SK-N-SH (cell line): ENCODE measurements around the gene QSER1. TPM values are rescaled to one million over a fixed set of nuclear protein-coding genes. Genes with fewer than 3 reads are reported as not detected.

Source experiments
- CTCF ChIA-PET: fragments of 300-600, 350-600 bp; formaldehyde crosslinking; extraction: SDS; loops from one replicate; lab custom pipeline; 2021; lab: Yijun Ruan, JAX
- POLR2A ChIA-PET: fragments of 350-600 bp; sonication (Branson Sonifier 250); formaldehyde crosslinking; extraction: SDS; loops from one replicate; lab custom pipeline; 2020; ENCODE audit warnings: antibody characterized with exemption, inconsistent platforms; lab: Yijun Ruan, JAX
- DNase-seq: peaks from one replicate; pipeline ENCODE4 v3.0.0; 2012
- H2AFZ ChIP-seq: fragments of 200-600 bp; sonication (generic); 2 replicates; pipeline ENCODE4 v1.8.1; 2016; ENCODE audit warnings: antibody characterized with exemption, mild to moderate bottlenecking, low read depth
- H3F3A ChIP-seq: fragments of 200-600 bp; sonication (generic); replicated peaks from 2 replicates; pipeline ENCODE3; 2016; ENCODE audit warnings: antibody characterized with exemption, mild to moderate bottlenecking; ENCODE audit not compliant: insufficient read depth
- H3K27ac ChIP-seq, 2 experiments: fragments of 200-500 bp in 1 of 2; fragments of 200-600 bp in 1 of 2; sonication (Bioruptor generic) in 1 of 2; sonication (generic), shearing (Covaris generic) in 1 of 2; 2 replicates each; pipeline versions ENCODE4 v1.5.1 to v1.6.1; 2014 to 2016; ENCODE audit warnings: low read depth in 2 of 2, inconsistent platforms in 1 of 2, low read length in 1 of 2, mild to moderate bottlenecking in 1 of 2, mixed read lengths in 1 of 2
- H3K27me3 ChIP-seq: fragments of 200-600 bp; sonication (generic), shearing (Covaris generic); 2 replicates; pipeline ENCODE4 v1.6.1; 2016; ENCODE audit warnings: mixed run types; ENCODE audit not compliant: insufficient read depth
- H3K36me3 ChIP-seq, 2 experiments: fragments of 200-500 bp in 1 of 2; fragments of 200-600 bp in 1 of 2; sonication (Bioruptor generic) in 1 of 2; sonication (generic) in 1 of 2; replicated peaks in 1 of 2; 2 replicates each; pipeline versions ENCODE3 to v1.5.1; 2014 to 2016; ENCODE audit warnings: low read length in 1 of 2, mild to moderate bottlenecking in 1 of 2; ENCODE audit not compliant: insufficient read depth in 2 of 2, control insufficient read depth in 1 of 2
- H3K4me1 ChIP-seq, 2 experiments: fragments of 200-500 bp in 1 of 2; fragments of 200-600 bp in 1 of 2; sonication (Bioruptor generic) in 1 of 2; sonication (generic), shearing (Covaris generic) in 1 of 2; 2 replicates each; pipeline versions ENCODE4 v1.5.1 to v1.6.1; 2014 to 2016; ENCODE audit warnings: low read depth in 1 of 2, low read length in 1 of 2, mixed run types in 1 of 2; ENCODE audit not compliant: insufficient read depth in 2 of 2, control insufficient read depth in 1 of 2
- H3K4me2 ChIP-seq: fragments of 200-600 bp; sonication (generic), shearing (Covaris generic); 2 replicates; pipeline ENCODE4 v1.6.1; 2017; ENCODE audit warnings: mixed run types
- H3K4me3 ChIP-seq, 2 experiments: fragments of 200-500 bp in 1 of 2; fragments of 200-600 bp in 1 of 2; sonication (Bioruptor generic) in 1 of 2; sonication (generic), shearing (Covaris generic) in 1 of 2; 2 replicates each; pipeline versions ENCODE4 v1.5.1 to v1.8.1; 2014 to 2016; ENCODE audit warnings: low read depth in 2 of 2, inconsistent platforms in 1 of 2, low read length in 1 of 2, mild to moderate bottlenecking in 1 of 2, mixed read lengths in 1 of 2, moderate library complexity in 1 of 2
- H3K79me2 ChIP-seq: fragments of 200-600 bp; sonication (generic); 2 replicates; pipeline ENCODE4 v1.8.1; 2017; ENCODE audit warnings: mild to moderate bottlenecking; ENCODE audit not compliant: insufficient read depth
- H3K9ac ChIP-seq: fragments of 200-600 bp; sonication (generic); 2 replicates; pipeline ENCODE4 v1.6.1; 2017; ENCODE audit warnings: mixed run types
- H3K9me2 ChIP-seq: fragments of 200-600 bp; sonication (generic); 2 replicates; pipeline ENCODE4 v1.6.1; 2017; ENCODE audit warnings: mixed run types
- H3K9me3 ChIP-seq: fragments of 200-600 bp; sonication (generic); 2 replicates; pipeline ENCODE4 v1.6.1; 2017; ENCODE audit warnings: mixed run types, mild to moderate bottlenecking, moderate library complexity
- H4K20me1 ChIP-seq: fragments of 200-600 bp; sonication (generic); 2 replicates; pipeline ENCODE4 v1.6.1; 2017; ENCODE audit warnings: mild to moderate bottlenecking, mixed run types; ENCODE audit not compliant: insufficient read depth
- CHD2 ChIP-seq: fragments of 150-350 bp; IDR thresholded peaks from 2 replicates; pipeline ENCODE4 v1.6.1; 2018; ENCODE audit warnings: low read length; ENCODE audit not compliant: partially characterized antibody
- ELF1 ChIP-seq: IDR thresholded peaks from 2 replicates; pipeline ENCODE4 v1.4.0; 2012
- EP300 ChIP-seq, 2 experiments: IDR thresholded peaks; 2 replicates each; pipeline versions ENCODE4 v1.4.0 to v1.6.1; 2012; ENCODE audit warnings: borderline replicate concordance in 1 of 2, low read depth in 1 of 2, low read length in 1 of 2
- EZH2phosphoT487 ChIP-seq: fragments of 200-600 bp; sonication (generic); IDR thresholded peaks from 2 replicates; pipeline ENCODE4 v1.6.1; 2017; ENCODE audit warnings: low read depth, mixed run types, mild to moderate bottlenecking, antibody characterized with exemption, moderate library complexity, borderline replicate concordance
- FOSL2 ChIP-seq: IDR thresholded peaks from 2 replicates; pipeline ENCODE4 v1.4.0; 2012; ENCODE audit warnings: low read depth, mild to moderate bottlenecking, moderate library complexity, borderline replicate concordance
- JUND ChIP-seq: IDR thresholded peaks from 2 replicates; pipeline ENCODE4 v1.4.0; 2012
- MAX ChIP-seq: IDR thresholded peaks from 2 replicates; pipeline ENCODE4 v1.4.0; 2012; ENCODE audit warnings: low read depth
- MXI1 ChIP-seq: IDR thresholded peaks from 2 replicates; pipeline ENCODE4 v1.6.1; 2012; ENCODE audit warnings: mild to moderate bottlenecking, low read depth, low read length, improper control_type of control experiment
- NFIC ChIP-seq: IDR thresholded peaks from 2 replicates; pipeline ENCODE4 v1.4.0; 2012; ENCODE audit warnings: borderline replicate concordance
- RAD21 ChIP-seq: IDR thresholded peaks from 2 replicates; pipeline ENCODE4 v1.6.1; 2012; ENCODE audit warnings: mild to moderate bottlenecking, low read length
- RCOR1 ChIP-seq: fragments of 150-350 bp; IDR thresholded peaks from 2 replicates; pipeline ENCODE4 v1.6.1; 2017; ENCODE audit warnings: antibody characterized with exemption, low read length
- REST ChIP-seq: IDR thresholded peaks from 2 replicates; pipeline ENCODE4 v1.6.1; 2012; ENCODE audit warnings: mild to moderate bottlenecking, low read depth, low read length, moderate library complexity
- RFX5 ChIP-seq: IDR thresholded peaks from 2 replicates; pipeline ENCODE4 v1.6.1; 2012; ENCODE audit warnings: mild to moderate bottlenecking, improper control_type of control experiment, low read length
- SMC3 ChIP-seq: IDR thresholded peaks from 2 replicates; pipeline ENCODE4 v1.6.1; 2012; ENCODE audit warnings: low read depth, low read length, improper control_type of control experiment
- TEAD4 ChIP-seq: IDR thresholded peaks from 2 replicates; pipeline ENCODE4 v1.4.0; 2012; ENCODE audit warnings: mild to moderate bottlenecking, borderline replicate concordance; ENCODE audit not compliant: insufficient read depth
- USF2 ChIP-seq: fragments of 150-350 bp; IDR thresholded peaks from 2 replicates; pipeline ENCODE4 v1.6.1; 2017; ENCODE audit warnings: antibody characterized with exemption, low read length, low read depth, borderline replicate concordance
- WGBS: methylation state at CpG from one replicate; pipeline ENCODE4 v1.1.6; 2017; ENCODE audit warnings: low lambda C conversion rate; 5-methylcytosine and 5-hydroxymethylcytosine counted together
- polyA plus RNA-seq, 3 experiments: library from polyadenylated mRNA; depleted of rRNA; stranded (reverse); fragments of >200 nt; gene quantifications; 2 replicates each; pipeline ENCODE4 v1.2.3, GENCODE V29; 2012
- TF ChIP-seq, protein P1 (sequence below): fragments of 200-600 bp; sonication (generic); IDR thresholded peaks from 2 replicates; pipeline ENCODE4 v1.6.1; 2017; ENCODE audit warnings: antibody characterized with exemption, mild to moderate bottlenecking, moderate library complexity
- TF ChIP-seq, protein P2 (sequence below): IDR thresholded peaks from 2 replicates; pipeline ENCODE4 v1.4.0; 2012; ENCODE audit warnings: low read depth, borderline replicate concordance

QSER1 gene
- polyA plus RNA-seq, 1 of the 3 experiments (the other 2 are of a cell fraction) = 4.2 TPM

- H3K27ac ChIP-seq = peak overlapping the region in 1 of 2 experiments; percentile 44; a peak in 1 of 4 replicates
- peaks cover 5% of the 10 kb centered on the region for H3F3A ChIP-seq
- H3K9me2 ChIP-seq = no peaks in the 10 kb centered on the region
- DNase-seq = no peak
- H3K4me2 ChIP-seq = no peak overlapping the region
- H3K4me1 ChIP-seq = no peaks in the 10 kb centered on the region; a peak in 2 of 4 replicates
- ChIA-PET POLR2A (no interaction called here), CTCF (interaction anchor here (1.4 kb wide), 1 partner anchor 126 kb away, joined by 5 read pairs; no protein-coding TSS in a partner anchor)
- H3K79me2 ChIP-seq = peaks cover 73% of the 10 kb centered on the region
- H3K4me3 ChIP-seq = no peak overlapping the region
- TF ChIP-seq MAX = no peak
- TF ChIP-seq CHD2 = no peak
- TF ChIP-seq, protein P1, sequence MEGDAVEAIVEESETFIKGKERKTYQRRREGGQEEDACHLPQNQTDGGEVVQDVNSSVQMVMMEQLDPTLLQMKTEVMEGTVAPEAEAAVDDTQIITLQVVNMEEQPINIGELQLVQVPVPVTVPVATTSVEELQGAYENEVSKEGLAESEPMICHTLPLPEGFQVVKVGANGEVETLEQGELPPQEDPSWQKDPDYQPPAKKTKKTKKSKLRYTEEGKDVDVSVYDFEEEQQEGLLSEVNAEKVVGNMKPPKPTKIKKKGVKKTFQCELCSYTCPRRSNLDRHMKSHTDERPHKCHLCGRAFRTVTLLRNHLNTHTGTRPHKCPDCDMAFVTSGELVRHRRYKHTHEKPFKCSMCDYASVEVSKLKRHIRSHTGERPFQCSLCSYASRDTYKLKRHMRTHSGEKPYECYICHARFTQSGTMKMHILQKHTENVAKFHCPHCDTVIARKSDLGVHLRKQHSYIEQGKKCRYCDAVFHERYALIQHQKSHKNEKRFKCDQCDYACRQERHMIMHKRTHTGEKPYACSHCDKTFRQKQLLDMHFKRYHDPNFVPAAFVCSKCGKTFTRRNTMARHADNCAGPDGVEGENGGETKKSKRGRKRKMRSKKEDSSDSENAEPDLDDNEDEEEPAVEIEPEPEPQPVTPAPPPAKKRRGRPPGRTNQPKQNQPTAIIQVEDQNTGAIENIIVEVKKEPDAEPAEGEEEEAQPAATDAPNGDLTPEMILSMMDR = no peak
- TF ChIP-seq, protein P2, sequence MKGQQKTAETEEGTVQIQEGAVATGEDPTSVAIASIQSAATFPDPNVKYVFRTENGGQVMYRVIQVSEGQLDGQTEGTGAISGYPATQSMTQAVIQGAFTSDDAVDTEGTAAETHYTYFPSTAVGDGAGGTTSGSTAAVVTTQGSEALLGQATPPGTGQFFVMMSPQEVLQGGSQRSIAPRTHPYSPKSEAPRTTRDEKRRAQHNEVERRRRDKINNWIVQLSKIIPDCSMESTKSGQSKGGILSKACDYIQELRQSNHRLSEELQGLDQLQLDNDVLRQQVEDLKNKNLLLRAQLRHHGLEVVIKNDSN = no peak
- TF ChIP-seq RCOR1 = no peak
- no peak for TF ChIP-seq EZH2phosphoT487
- TF ChIP-seq FOSL2 = no peak
- TF ChIP-seq NFIC = no peak
- TF ChIP-seq RAD21 = no peak
- H3K9ac ChIP-seq = no peak overlapping the region
- H2AFZ ChIP-seq = no peak overlapping the region
- no peaks in the 10 kb centered on the region for H3K9me3 ChIP-seq
- H4K20me1 ChIP-seq = no peaks in the 10 kb centered on the region
- no peaks in the 10 kb centered on the region for H3K27me3 ChIP-seq
- peaks cover 26 to 37% of the 10 kb centered on the region in 2 experiments for H3K36me3 ChIP-seq
These were observed 47.3 kb downstream of the QSER1 start for GRCh38 chr11:32939866-32940265.

- H3K4me1 ChIP-seq = no peaks in the 10 kb centered on the region; a peak in 1 of 4 replicates
- DNase-seq = no peak
- peaks cover 5% of the 10 kb centered on the region for H3F3A ChIP-seq
- ChIA-PET CTCF (no interaction called here), POLR2A (no interaction called here)
- H3K9me3 ChIP-seq = no peaks in the 10 kb centered on the region
- H3K36me3 ChIP-seq = peaks cover 17 to 27% of the 10 kb centered on the region in 2 experiments
- H3K79me2 ChIP-seq = peaks cover 63% of the 10 kb centered on the region
- no peaks in the 10 kb centered on the region for H4K20me1 ChIP-seq
- H3K27me3 ChIP-seq = no peaks in the 10 kb centered on the region
- no peak overlapping the region for H3K4me2 ChIP-seq
- H3K9me2 ChIP-seq = no peaks in the 10 kb centered on the region
- WGBS = 98% methylated on average over 1 of the region's 1 CpG
- no peak overlapping the region for H3K27ac ChIP-seq
- H3K4me3 ChIP-seq = no peak overlapping the region
- H2AFZ ChIP-seq = no peak overlapping the region
- no peak overlapping the region for H3K9ac ChIP-seq
- TF ChIP-seq RFX5 = no peak
- TF ChIP-seq USF2 = no peak
- TF ChIP-seq REST = no peak
- TF ChIP-seq, protein P1 = no peak
- no peak for TF ChIP-seq EP300 (IDR thresholded peaks at IDR 0.05; ENCODE audit: borderline replicate concordance in 1 of 2, low read depth in 1 of 2, low read length in 1 of 2)
- TF ChIP-seq SMC3 = no peak
- no peak for TF ChIP-seq TEAD4
- TF ChIP-seq RAD21 = no peak
- TF ChIP-seq JUND = no peak
- TF ChIP-seq MXI1 = no peak
- no peak for TF ChIP-seq ELF1
These were observed 48.3 kb downstream of the QSER1 start for GRCh38 chr11:32940865-32941264.
